Activated CD8-positive, alpha-beta memory T cell treated with anti-CD3 and anti-CD28 coated beads for 48 hours (primary cell): ENCODE data around the gene FLII.

Source experiments
- DNase-seq, 3 experiments: peaks; one replicate each; pipeline ENCODE4 v3.0.0-alpha.2; 2020; ENCODE audit warnings: low read depth in 2 of 3, low spot score in 2 of 3

The FLII gene

DNA sequence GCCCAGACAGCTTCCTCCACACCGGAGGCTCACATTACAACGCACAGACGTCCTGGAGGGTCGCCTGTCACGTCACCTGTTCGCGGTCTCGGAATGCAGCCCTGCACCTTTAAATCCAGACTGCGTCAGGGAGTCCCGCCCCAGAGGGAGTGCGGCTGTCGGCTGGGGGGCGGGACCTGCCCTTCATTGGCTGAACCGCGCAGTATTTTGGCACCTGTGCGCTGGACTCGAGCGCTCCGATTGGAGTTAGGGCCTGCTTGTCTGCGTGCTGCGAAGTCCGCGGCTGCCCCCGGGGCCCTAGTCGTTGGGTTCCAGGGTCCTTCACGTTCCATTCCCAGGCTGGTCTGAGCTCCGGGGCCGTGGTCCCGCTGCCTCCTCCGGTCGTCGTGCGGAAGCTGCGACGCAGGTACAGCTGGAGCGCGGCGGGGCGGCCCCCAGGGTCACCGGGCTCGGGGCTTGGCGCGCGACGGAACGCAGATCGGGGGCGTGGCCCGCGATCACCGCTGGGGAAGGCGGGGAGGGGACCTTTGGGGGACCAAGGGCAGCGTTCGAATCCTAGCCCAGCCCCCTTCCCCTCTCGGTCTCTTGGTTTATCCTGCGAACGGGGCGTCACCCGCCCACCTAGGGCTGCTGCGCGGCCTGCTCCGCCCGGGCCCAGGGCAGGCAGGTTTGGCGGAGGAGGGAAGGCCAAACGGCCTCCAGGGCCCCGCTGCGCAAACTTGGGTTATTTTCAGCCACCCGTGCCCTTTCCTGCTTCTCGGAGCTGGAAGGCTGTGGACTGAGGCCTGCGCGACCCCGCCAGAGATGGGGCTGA is 2.0 kb upstream of the FLII start, which contains the start of gene MIEF2:
TSS of gene MIEF2 (plus strand) at position 331 of the 814 bp plus-strand sequence. CDS start 2,059 bp downstream, outside the sequence.
- DNase-seq, result peak; percentile 72 to 86 (median 83)

DNA sequence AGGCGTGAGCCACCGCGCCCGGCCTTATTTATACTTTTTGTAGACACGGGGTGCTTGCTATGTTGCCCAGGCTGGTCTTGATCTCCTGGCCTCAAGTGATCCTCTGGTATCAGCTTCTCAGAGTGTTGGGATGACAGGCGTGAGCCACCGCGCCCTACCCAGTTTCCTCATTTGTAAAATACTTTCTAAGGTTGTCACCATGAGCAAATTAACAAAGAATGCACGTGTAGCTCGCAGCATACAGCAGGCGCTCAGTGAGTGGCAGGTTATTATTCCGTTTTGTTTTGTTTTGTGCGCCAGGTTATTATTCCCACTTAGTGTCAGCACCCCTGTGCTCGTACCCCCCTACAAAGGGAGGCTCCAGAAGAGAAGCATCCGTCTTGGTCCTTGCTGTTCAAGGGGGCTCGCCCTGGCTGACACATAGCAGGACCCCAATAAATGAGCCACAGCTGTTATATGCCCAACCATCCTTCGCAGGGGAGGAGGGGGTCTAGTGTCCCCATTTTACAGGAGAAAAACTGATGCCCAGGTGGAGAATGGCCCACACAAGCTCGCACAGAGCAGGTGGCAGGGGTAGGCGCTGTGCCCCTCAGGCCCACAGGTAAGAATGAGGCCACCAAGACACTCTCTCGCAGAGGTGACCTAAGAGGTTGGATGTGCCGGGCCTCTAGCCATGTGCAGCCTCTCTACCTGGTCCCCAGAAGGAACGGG is 1.2 kb upstream of the FLII start:
- DNase-seq, result no peak

DNA sequence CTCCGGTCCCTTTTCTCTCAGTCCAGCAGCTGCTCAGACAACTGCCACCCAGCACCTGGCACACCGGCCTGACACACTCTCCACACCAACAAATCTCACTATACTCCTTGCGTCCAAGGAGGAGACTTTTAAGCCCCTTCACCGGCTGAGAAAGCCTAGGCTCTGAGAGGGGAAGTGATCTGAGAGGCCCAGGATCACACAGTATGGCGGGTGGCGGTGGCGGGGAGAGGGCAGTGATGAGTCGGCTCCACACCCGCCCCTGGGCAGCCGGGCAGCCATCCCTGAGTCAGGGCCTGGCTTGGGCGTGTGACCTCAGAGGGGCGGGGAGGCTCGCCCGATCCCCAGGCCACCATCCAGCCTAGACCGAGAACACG is 569 bp downstream of the FLII start:
- no peak for DNase-seq

DNA sequence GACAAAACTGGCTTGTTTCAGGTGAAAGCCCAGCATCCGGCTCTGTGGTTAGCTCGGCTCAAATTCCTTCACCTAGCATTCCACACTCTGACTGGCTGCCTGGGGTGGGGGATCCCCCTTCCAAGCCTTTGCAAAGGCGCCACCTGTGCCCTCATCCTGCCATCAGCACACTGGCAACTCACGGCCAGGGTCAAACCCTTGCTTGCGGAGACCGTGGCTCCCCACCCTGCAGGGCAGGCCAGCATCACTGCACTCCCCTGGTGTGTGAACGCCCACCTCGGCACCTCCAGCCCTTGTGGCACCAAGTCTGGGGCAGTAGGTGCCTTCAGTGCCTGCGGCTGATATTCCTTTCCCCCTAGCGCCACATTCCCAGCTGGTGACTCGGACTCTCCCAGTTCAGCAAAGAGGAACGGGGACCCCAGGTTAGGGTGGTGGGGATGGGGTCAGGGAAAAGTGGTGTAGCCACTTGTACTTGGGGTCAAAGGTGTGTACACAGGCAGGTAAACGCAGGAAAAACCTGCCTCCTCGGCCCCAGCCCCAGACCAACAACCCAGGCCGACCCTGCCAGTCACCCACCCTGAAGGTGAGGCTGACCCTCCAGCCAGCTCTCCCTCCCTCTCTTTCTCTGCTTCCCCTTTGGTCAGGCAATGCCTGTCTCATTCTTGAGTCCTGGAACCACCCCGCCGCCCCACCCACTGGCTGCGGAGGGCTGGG is 1.1 kb downstream of the FLII start:
- DNase-seq, result no peak

DNA sequence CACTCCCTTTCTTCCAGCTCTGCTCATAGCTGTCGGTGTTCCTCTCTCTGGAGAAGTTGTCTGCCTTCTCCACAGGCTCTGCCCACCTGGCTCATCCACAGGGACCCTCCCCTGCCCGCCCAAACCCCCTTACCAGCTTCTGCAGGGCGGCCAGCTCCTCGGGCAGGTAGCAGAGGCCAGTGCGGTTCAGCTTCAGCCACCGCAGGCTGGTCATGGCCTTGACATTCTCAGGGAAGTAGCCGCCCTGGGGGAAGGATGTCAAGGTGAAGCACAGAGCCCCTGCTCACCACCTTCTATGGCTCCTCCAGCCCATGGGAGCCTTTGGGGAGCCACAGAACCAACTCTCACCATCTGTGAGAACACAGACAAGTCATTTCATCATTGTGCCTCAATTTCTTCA is 1.8 kb downstream of the FLII start:
- no peak for DNase-seq

DNA sequence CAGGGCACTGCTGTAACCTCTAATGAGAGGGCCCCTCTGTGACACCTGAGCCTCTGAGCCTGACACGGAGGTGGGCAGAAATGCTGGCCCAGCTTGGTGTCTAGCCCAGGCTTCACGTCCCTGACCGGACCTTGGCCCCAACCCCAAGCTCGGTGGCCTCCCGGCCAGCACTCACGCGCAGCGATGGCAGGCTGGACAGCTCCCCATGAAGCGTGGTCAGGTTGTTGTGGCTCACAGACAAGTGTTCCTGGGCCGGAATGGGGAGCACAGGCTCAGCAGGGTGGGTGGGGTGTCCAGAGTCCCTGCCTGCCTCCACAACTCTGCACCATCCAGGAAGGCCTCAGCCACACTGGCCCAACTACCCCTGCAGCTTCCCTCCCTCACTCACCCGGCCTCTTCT is 2.2 kb downstream of the FLII start:
- no peak for DNase-seq

DNA sequence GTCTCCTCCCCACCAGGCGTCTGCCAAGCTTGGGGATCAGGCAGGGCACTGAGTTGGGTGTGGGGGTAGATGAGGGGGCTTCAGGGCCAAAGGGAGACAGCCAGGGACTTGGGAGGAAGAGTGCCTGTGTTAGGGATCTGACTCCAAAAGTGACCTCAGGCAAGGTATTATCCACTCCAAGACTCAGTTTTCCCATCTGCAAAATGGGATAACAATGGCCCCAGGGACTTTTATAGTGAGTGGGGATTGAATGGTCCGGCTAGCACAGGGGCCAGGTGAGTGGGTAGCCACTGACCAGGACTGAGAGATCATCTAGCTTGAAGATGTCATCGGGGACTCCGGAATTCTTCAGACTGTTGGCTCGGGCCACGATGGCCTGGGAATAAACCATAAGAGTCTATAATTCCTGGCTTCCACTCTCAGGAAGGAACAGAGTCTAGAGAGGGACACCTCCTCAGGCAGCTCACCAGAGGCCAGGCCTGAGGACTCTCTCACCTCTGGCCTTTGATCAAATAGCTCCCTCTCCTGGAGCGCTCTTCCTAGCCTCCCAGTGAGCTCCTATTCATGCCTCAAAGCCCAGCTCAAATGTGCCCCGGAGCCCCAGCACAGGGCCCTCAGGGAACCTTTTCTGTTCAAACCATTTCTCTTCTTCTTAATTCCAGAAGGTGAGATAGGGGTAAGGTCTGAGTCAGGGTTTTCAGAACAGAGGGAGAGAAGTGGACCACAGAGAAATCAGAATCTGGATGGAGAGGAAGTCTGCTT is 3.5 kb downstream of the FLII start:
- DNase-seq, result no peak

DNA sequence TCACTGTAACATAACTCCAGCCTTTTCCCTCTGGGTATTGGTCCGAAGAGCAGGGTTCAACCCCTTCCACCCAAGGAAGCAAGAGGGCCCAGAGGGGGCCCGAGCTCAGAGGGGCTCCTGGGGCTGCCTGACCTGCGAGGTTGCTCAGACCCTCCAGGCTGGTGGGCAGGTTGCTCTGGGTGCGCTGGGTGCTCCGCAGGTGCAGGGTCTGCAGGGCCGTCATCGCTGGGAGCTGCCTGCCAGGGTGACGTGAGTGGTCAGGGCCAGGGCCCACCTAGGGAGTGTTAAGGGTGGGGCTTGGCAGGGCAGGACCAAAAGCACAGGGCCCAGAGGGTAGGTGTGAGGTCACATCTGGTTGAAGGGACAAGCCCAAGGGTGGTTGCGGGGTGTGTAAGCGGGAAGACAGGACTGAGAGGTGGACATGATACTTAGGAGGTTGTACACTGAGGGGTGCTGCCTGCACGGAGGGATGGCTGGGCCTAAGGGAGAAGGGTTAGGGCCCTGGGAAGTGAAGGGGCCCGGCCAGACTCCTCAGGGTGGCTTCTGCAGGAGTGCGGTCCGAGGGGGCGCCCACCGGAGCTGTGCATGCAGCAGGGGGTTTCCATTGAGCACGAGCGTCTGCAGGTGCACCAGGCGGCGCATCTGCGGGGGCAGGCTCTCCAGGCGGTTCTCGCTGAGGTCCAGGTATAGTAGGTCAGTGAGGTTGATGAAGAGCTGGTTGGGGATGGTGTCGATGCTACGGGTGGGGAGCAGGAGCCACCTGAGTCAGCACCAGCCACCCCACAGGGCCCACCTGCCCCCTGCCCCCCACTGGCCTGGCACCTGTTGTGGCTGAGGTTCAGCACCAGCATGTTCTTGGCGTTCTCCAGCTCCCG is 4.4 kb downstream of the FLII start:
- no peak for DNase-seq

DNA sequence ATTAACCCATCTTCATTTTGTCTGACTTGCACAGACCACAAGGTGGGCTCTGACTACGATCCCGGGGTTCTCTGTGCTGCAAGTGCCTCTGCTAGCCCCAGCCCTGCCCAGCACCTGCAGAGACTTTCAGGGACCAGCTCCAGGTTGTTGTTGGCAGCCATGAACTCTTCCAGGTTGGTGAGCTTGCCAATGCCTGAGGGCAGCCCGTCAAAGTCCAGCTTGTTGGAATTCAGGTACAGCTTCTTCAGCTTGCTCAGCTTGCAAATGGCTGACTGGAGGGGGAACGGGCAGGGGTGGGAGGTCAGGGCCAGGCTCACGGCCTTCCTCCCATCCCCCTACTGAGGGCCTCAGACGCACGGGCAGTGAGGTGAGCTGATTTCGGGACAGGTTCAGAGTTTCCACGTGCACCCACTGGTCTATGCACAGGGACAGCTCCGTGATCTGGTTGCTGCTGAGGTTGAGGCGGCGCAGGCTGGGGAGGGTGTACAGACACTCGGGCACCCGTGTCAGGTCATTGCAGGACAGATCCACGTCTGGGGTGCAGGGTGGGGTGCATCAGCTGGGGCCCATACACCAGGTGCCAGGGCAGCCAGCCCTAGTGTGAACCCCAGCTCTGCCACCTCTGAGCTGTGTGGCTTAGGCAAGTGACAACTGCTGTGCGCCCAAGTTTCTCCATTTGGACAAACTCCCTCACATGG is 5.2 kb downstream of the FLII start:
- no peak for DNase-seq

DNA sequence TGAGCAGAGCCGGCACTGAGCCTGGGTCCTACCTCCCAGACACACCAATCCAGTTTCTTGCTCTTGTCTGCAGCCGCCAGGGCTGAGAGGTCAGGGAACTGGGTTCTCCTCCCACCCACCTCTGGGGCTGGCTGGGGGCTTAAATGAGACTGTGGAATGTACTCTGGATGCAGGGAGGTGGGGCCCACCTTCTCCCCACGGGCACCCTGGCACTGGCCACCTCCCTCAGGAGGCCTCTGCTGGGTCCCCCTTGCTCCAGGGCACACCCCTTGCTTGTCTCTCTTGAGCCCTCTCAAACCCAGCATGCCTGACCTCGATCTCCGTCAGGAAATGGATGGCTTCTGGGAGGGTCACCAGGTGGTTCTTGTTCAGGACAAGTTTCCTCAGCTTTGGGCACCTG is 6.4 kb downstream of the FLII start:
- DNase-seq, result no peak

DNA sequence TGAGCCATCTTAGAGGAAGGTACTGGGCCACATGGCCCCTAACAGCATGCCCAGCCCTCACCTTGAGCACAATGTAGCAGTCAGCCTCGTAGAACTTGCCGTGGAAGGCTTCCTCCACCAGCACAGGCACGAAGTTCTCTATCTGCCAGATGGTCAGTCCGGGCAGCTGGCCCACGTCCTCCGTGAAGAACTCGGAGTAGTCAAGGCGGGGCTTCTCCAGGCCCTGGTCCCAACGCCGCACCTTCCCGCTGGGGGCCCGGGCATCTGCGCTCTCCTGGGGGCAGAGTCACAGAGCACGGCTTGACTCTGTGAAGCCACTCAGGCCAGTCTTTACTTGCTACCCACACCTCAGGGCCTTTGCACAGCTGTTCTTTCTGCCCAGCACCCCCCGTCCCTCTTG is 7.3 kb downstream of the FLII start:
- no peak for DNase-seq

DNA sequence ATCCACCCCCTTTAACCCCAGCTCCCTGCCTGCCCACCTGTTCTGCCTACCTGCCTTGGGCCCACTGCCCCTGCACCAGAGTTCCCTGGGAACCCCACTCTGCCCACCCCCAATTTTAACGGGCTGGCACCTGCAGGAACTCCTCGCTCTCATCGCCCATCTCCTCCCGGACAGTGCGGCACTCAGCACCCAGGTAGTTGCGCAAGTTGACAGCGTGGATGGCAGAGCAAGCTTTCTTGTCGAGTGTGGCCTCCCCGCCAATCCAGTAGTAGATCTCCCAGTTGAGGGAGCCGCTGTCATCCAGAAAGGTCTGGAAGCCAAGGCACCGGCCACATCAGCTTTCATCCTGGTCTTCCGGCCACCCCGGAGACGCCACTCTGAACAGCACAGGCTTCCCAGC is 7.8 kb downstream of the FLII start:
- DNase-seq, result no peak

DNA sequence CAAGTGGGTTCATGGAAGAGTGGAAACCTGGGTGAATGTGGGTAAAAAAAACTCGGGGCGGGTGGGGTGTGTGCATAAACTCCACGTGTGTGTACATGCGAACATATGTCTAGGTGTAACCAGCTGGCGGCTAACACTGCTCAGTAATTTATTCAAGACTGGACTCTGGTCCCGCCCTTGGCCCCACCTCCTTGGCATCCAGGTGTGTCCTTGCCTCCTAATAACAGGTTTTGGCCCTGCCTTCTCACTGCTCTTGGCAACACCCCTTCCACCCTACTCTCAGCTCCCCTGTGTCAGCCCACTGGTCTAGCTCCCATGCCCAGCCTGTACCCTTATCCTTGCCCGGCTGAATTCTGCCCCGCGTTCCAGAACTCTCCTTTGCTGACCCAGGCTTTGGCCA is 8.3 kb downstream of the FLII start:
- no peak for DNase-seq

DNA sequence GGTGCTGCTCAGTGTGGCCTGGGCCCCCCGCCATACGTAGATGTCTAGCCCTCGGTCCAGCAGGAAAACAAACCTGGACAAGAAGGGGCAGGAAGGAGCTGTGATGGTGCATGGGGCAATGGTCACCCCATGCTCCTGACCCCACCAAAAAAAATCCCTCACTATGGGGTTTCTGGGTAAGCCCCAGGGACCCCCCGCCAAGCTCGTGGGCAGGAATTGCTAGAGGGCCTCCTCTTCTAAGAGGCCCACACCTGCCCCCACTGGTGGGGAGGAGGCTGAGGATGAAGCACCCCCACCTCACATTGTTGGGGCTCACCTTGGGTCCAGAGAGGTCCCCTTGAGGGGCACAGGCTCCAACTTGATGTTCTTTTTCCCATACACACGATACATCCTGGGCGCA is 9.7 kb downstream of the FLII start:
- no peak for DNase-seq

DNA sequence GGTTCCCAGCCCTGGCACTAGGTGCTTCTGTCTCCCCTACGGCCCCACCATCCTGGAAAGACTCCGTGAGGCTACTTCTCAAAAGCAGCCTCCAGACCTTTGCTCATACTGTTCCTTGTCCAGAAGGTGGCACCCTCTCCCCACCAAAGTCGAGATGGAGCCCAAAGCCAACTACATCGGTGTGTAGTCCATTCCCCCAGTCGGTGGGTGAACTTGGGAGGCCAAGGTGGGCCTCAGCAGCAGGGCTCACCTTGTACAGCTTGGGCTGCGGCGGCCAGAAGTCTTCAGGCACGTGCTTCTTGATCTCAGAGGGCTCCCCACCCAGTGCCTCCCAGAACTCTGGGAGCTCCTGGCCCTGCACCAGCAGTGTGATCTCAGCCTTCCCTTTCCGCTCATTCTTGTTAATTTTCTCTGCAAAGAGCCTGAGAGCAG is 10.2 kb downstream of the FLII start:
- DNase-seq, result peak in 1 of 3 experiments; percentile 23

DNA sequence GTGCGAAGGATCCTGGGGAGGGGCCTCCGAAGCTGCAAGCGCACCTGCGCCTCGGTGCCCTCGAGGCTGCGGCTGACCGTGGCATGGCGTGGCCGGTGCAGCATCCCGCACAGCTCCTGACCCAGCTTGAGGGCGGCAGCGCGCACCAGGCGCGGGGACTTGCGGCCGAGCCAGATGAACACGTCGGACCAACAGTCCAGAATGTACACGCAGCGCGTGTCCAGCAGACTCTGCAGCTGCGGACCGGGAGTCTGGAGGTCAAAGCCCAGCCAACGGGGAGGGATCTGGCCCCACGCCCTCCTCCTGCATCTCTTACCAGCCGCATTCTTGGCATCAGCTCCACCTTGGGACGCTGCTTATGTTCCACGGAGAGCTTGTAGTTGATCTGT is 10.9 kb downstream of the FLII start:
- DNase-seq, result no peak

DNA sequence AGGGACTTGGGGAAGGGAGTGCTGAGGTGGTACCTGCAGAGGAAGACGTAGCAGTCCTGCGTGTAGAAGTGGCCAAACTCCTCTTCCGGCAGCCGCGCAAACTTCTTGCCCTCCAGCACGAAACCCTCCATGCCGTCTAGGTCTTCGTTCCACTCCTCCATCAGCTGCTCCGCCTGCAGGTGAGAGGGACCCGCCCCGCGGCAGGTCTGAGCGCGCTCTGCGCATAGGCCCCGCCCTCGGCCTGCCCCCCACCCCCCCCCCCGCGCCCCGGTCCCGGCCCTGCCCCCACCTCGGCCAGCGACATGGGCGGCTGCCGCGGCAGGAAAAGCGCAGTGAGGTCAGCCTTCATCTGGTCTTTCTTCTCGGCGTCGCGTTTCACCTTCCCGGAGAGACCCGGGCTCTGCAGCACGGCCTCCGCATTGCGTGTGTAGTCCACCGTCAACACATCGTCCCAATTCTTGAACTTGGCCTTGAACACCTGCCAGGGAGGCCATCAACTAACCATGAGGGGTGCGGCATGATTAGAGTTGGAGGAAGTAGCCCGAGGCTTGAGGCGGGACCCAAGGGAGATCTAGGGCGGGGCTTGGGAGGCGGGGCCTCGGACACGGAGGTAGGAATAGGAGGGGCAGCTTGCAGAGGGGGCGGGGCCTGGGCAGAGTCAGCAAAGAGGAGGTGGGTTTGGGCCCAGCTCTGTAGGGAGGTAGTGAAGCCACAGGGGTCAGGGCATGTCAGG is 11.5 kb downstream of the FLII start:
- DNase-seq, result no peak

DNA sequence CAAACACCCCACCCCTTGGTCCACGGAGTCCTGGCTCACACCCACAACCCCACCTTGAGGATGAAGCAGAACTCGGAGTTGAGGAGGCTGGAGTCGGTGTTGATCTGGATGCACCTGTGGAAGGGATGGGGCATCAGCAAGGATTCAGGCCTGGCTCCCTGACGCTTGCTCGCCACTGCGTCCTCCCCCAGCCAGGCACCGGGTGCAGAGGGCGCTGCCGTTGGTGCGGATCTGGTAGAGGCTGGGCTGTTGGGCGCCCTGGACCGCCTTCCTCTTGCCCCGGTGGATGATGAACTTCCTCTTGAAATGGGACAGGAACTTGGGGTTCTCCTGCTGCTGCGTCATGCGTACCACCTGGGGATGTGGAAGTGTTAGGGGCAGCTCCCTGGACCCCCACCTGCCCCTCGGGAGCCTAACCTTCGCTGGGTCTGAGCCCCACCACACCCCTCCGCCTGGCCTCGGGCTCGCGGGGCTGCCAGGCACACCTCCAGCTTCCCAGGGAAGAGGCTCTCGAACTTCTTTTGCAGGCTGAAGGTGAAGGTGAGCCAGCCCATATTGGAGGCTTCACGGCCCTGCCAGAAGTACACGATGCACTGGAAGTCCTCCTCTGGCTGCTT is 12.3 kb downstream of the FLII start:
- DNase-seq, result no peak
